Effector CD8-positive, alpha-beta T cell (primary cell): ENCODE measurements around the gene KCTD2.
"Not testable (repeated sequence)": the region's sequence is repeated elsewhere in the genome, so short reads cannot be mapped to it uniquely, and the experiment has no call there.

Experiments
- DNase-seq: peaks from one replicate; lab custom pipeline; 2025; lab: John Stamatoyannopoulos, UW

The KCTD2 gene

GRCh38 chr17:75020331-75021110 is 26.5 kb upstream of the KCTD2 start:
- no peak for DNase-seq

- DNase-seq: no peak
Observed at GRCh38 chr17:75024686-75025397, 22.2 kb upstream of the KCTD2 start.

- not testable (repeated sequence) for DNase-seq
Observed at GRCh38 chr17:75025398-75025734, 21.7 kb upstream of the KCTD2 start.

GRCh38 chr17:75026650-75027049 is 20.4 kb upstream of the KCTD2 start:
- not testable (repeated sequence) for DNase-seq

- DNase-seq: no peak
Observed at GRCh38 chr17:75030161-75030560, 16.9 kb upstream of the KCTD2 start.

GRCh38 chr17:75031972-75032719 is 14.9 kb upstream of the KCTD2 start:
- DNase-seq: peak; percentile 17

- no peak for DNase-seq
Observed at GRCh38 chr17:75032720-75033280, 14.2 kb upstream of the KCTD2 start.

- peak; percentile 81 for DNase-seq
Observed at GRCh38 chr17:75033346-75034235, 13.4 kb upstream of the KCTD2 start.

- DNase-seq: peak; percentile 63
Observed at GRCh38 chr17:75034236-75034908, 12.7 kb upstream of the KCTD2 start.

- DNase-seq: peak; percentile 88
Observed at GRCh38 chr17:75036643-75037268, 10.3 kb upstream of the KCTD2 start.

GRCh38 chr17:75039238-75039637 is 7.8 kb upstream of the KCTD2 start:
- DNase-seq: no peak

- DNase-seq: no peak
Observed at GRCh38 chr17:75041656-75042280, 5.3 kb upstream of the KCTD2 start.

- DNase-seq: not testable (repeated sequence)
Observed at GRCh38 chr17:75043789-75044188, 3.2 kb upstream of the KCTD2 start.

GRCh38 chr17:75044716-75045115 is 2.3 kb upstream of the KCTD2 start:
- no peak for DNase-seq

- not testable (repeated sequence) for DNase-seq
Observed at GRCh38 chr17:75045946-75046406, 1.0 kb upstream of the KCTD2 start.

- no peak for DNase-seq
Observed at GRCh38 chr17:75047398-75048098, 523 bp downstream of the KCTD2 start.

GRCh38 chr17:75048249-75048878 is 1.3 kb downstream of the KCTD2 start:
- no peak for DNase-seq

GRCh38 chr17:75049057-75049456 is 2.0 kb downstream of the KCTD2 start:
- no peak for DNase-seq

GRCh38 chr17:75049706-75050105 is 2.7 kb downstream of the KCTD2 start:
- DNase-seq: no peak
